Tibial nerve (tissue), 4 donors: ENCODE data around the gene ARAP3. TPM values are rescaled to one million over a fixed set of nuclear protein-coding genes. Genes with fewer than 3 reads are reported as not detected.

Source experiments
- DNase-seq, 2 donors: peaks; one replicate each; pipeline ENCODE4 v3.0.0-alpha.2; 2019; ENCODE audit warnings: low spot score in 2 of 2
- H3K27ac ChIP-seq, 4 donors: fragments of 200-600 bp; sonication (generic) in 3 of 4; one replicate each; pipeline ENCODE4 v1.5.1; 2017 to 2019; ENCODE audit warnings: mild to moderate bottlenecking in 1 of 4
- H3K27me3 ChIP-seq, 2 donors: fragments of 200-600 bp; sonication (generic) in 1 of 2; one replicate each; pipeline versions ENCODE4 v1.5.1 to v1.6.0; 2017 to 2019
- H3K36me3 ChIP-seq, 3 donors: fragments of 200-600 bp; sonication (generic); one replicate each; pipeline ENCODE4 v1.5.1; 2018 to 2019
- H3K4me1 ChIP-seq, 4 donors: fragments of 200-600 bp; sonication (generic) in 3 of 4; one replicate each; pipeline ENCODE4 v1.5.1; 2017 to 2019
- H3K4me3 ChIP-seq, 4 donors: fragments of 200-600 bp; sonication (generic) in 3 of 4; one replicate each; pipeline ENCODE4 v1.5.1; 2017 to 2019; ENCODE audit warnings: mild to moderate bottlenecking in 1 of 4, moderate library complexity in 1 of 4
- H3K9me3 ChIP-seq, 4 donors: fragments of 200-600 bp; sonication (generic) in 3 of 4; one replicate each; pipeline ENCODE4 v1.5.1; 2017 to 2019
- CTCF ChIP-seq, 5 experiments: fragments of 200-600 bp in 3 of 5; fragments of 450-650 bp in 2 of 5; sonication (generic) in 3 of 5; IDR thresholded peaks; one replicate each; pipeline ENCODE4 v1.5.1; 2016 to 2019; ENCODE audit warnings: antibody characterized with exemption in 5 of 5, mild to moderate bottlenecking in 3 of 5, moderate library complexity in 2 of 5
- EP300 ChIP-seq, 2 donors: sonication (generic); formaldehyde crosslinking; IDR thresholded peaks; one replicate each; pipeline ENCODE4 v1.6.1; 2017; ENCODE audit warnings: antibody characterized with exemption in 2 of 2, mild to moderate bottlenecking in 1 of 2
- POLR2A ChIP-seq, 2 donors: fragments of 450-650 bp; IDR thresholded peaks; one replicate each; pipeline ENCODE4 v1.6.1; 2017; ENCODE audit warnings: antibody characterized with exemption in 2 of 2, mild to moderate bottlenecking in 2 of 2, moderate library complexity in 2 of 2
- WGBS, 2 donors: methylation state at CpG; one replicate each; pipeline ENCODE4 v1.1.5; 2018; 5-methylcytosine and 5-hydroxymethylcytosine counted together
- total RNA-seq, 4 donors: library from RNA; depleted of rRNA; stranded (reverse); fragments of >200 nt; gene quantifications; one replicate each; pipeline ENCODE4 v1.1.0, GENCODE V29; 2016

The ARAP3 gene
- total RNA-seq, 4 donors from 2014 or later = 4.4 to 11.8 (median 9.4) TPM

- TF ChIP-seq CTCF (IDR thresholded peaks at IDR 0.05) (no peak), POLR2A (IDR thresholded peaks at IDR 0.05) (no peak), EP300 (IDR thresholded peaks at IDR 0.05) (no peak)
- Histone ChIP-seq H3K36me3 (peaks cover 0 to 84% (median 15%) of the 10 kb centered on the region in 3 donors), H3K9me3 (no peaks in the 10 kb centered on the region), H3K27ac (no peak overlapping the region), H3K4me3 (no peak overlapping the region), H3K4me1 (peaks cover 0 to 17% (median 0%) of the 10 kb centered on the region in 4 donors), H3K27me3 (no peaks in the 10 kb centered on the region)
- 66 to 71% methylated on average over 5 of the region's 5 CpGs for WGBS, 2 donors
- DNase-seq = no peak
Observed at GRCh38 chr5:141623611-141624010, 58.4 kb downstream of the ARAP3 start.

GRCh38 chr5:141623186-141623585 is 58.8 kb downstream of the ARAP3 start:
- no peak overlapping the region for H3K27ac ChIP-seq
- DNase-seq = no peak
- no peaks in the 10 kb centered on the region for H3K9me3 ChIP-seq
- peaks cover 0 to 17% (median 0%) of the 10 kb centered on the region in 4 donors for H3K4me1 ChIP-seq
- TF ChIP-seq EP300 (IDR thresholded peaks at IDR 0.05) (no peak), POLR2A (IDR thresholded peaks at IDR 0.05) (no peak), CTCF (IDR thresholded peaks at IDR 0.05) (no peak)
- H3K36me3 ChIP-seq = peaks cover 0 to 79% (median 15%) of the 10 kb centered on the region in 3 donors
- H3K4me3 ChIP-seq = no peak overlapping the region
- H3K27me3 ChIP-seq = no peaks in the 10 kb centered on the region

DNA sequence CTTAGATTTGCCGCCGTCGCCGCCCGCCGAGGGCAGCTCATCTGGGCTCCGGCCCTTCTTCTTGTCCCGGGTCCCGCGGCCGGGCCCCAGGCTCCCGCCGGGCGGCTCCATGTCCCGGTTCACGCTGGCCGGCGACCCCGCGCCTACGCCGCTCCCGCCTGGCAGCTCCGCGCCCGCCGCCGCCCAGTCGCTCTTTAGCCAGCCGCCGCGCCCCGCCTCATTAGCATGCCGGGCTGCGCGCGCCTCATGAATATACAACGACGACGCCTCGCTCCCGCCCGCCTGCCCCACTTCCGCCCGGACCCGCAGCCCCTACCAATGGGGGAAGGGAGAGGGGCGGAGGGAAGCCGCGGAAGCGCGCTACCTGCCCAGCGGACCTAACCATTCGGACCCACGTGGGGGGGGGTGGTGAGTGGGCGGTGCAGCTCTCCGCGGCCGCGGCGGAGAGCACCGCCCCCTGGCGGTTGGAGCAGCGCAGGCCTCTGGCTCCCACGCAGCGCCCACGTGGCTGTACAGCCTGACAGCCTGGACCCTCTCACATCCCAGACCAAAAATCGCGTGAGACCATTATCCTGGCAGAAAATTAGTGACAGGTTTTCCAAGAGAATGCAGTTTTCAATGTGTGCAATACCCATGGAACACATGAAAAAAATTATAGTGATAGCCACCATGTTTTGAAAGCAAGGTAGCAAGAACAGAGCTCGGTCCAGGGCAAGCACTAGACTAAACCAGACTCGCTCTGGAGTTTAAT is 63.1 kb downstream of the ARAP3 start, which contains the start of gene DIAPH1:
TSS of gene DIAPH1 (minus strand) at position 197 of the 751 bp plus-strand sequence. CDS start at position 111, 86 bp downstream.
- Histone ChIP-seq H3K4me3 (peak within 1 kb of the TSS; percentile 79 to 98 (median 90)), H3K36me3 (peaks cover 0 to 40% (median 4%) of the 10 kb centered on the region in 3 donors), H3K4me1 (peaks cover 0 to 49% (median 16%) of the 10 kb centered on the region in 4 donors), H3K27me3 (no peaks in the 10 kb centered on the region), H3K9me3 (no peaks in the 10 kb centered on the region), H3K27ac (peak within 1 kb of the TSS; percentile 88 to 97 (median 94))
- peak; percentile 94 to 96 for DNase-seq
- WGBS, 2 donors = 2 to 8% methylated on average over 10 to 50 of the region's 70 CpGs
- TF ChIP-seq CTCF (IDR thresholded peaks at IDR 0.05) (peak; percentile 96 to 100 (median 98)), EP300 (IDR thresholded peaks at IDR 0.05) (peak; percentile 69 to 80), POLR2A (IDR thresholded peaks at IDR 0.05) (peak; percentile 69 to 88)

GRCh38 chr5:141618030-141618803 is 63.8 kb downstream of the ARAP3 start:
- Histone ChIP-seq H3K4me1 (peaks cover 0 to 49% (median 19%) of the 10 kb centered on the region in 4 donors), H3K27me3 (no peaks in the 10 kb centered on the region), H3K36me3 (peaks cover 0 to 35% (median 4%) of the 10 kb centered on the region in 3 donors), H3K27ac (peak overlapping the region; percentile 88 to 97 (median 94)), H3K4me3 (peak overlapping the region; percentile 79 to 98 (median 90)), H3K9me3 (no peaks in the 10 kb centered on the region)
- DNase-seq = no peak
- 1% methylated on average over 32 to 36 of the region's 36 CpGs for WGBS, 2 donors
- TF ChIP-seq POLR2A (IDR thresholded peaks at IDR 0.05) (no peak), EP300 (IDR thresholded peaks at IDR 0.05) (peak in 1 of 2 donors; percentile 12)

DNA sequence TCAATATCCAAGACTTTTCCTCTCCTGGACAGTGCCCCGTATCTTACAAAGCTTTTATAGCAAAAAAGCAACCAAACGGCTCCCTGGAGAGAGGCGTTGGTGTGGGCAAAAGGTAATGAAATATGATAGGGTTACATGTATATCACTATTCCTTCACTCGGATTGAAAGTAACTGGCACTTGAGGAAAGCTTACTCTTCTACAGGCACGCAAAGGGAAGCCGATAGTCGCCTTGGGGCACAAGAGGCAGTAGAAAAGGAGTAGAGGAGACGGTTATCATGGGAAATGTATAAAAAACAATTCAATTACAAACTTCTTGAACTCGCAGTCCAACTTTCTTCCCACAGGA is 64.4 kb downstream of the ARAP3 start:
- H3K4me3 ChIP-seq = peak overlapping the region; percentile 79 to 98 (median 90)
- no peaks in the 10 kb centered on the region for H3K27me3 ChIP-seq
- peak overlapping the region; percentile 88 to 97 (median 94) for H3K27ac ChIP-seq
- no peaks in the 10 kb centered on the region for H3K9me3 ChIP-seq
- WGBS, 2 donors = 5 to 8% methylated on average over 9 of the region's 9 CpGs
- H3K36me3 ChIP-seq = peaks cover 0 to 29% (median 4%) of the 10 kb centered on the region in 3 donors
- peaks cover 0 to 53% (median 19%) of the 10 kb centered on the region in 4 donors for H3K4me1 ChIP-seq
- peak in 1 of 2 donors; percentile 12 for DNase-seq
- no peak for TF ChIP-seq EP300 (IDR thresholded peaks at IDR 0.05)
- no peak for TF ChIP-seq POLR2A (IDR thresholded peaks at IDR 0.05)
- no peak for TF ChIP-seq CTCF (IDR thresholded peaks at IDR 0.05)
